ENCODE data around the gene BIRC2. TPM values are rescaled to one million over a fixed set of nuclear protein-coding genes. Genes with fewer than 3 reads are reported as not detected.

Gene BIRC2
- polyA plus RNA-seq, 2 donors: 11.1 to 17.5 TPM

DNA sequence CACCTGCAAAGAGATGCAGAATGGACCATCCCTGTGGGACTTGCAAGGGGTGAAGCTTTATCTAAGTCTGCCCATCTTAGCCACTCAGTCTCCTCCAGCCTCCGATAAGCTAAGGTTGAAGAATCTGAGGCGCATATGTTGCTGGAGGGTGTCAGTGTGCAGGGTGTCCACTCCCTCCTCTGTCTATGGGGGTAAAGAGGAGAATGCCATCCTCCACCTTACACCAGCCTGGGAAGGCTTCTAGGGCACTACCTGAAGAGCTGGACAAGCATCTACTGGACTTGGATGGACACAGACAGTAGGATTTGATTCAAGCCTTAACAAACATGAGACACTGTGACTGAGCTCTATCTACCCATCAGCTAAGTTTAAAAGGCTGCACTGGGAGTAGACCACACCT is 59.1 kb downstream of the BIRC2 start:
- Histone ChIP-seq H3K27me3 (ENCODE audit: control insufficient read depth in 1 of 2, insufficient read depth in 2 of 2, low read length in 2 of 2) (no peaks in the 10 kb centered on the region), H3K9me3 (ENCODE audit: control insufficient read depth in 2 of 2, insufficient read depth in 1 of 2, low read depth in 1 of 2, low read length in 1 of 2) (no peaks in the 10 kb centered on the region), H3K4me1 (ENCODE audit: control insufficient read depth in 2 of 2, insufficient read depth in 2 of 2, low read length in 1 of 2) (no peaks in the 10 kb centered on the region), H3K4me3 (ENCODE audit: low read depth in 1 of 2, low read length in 2 of 2) (no peak overlapping the region), H3K36me3 (ENCODE audit: control insufficient read depth in 2 of 2, insufficient read depth in 2 of 2, low read length in 1 of 2) (peaks cover 0 to 2% of the 10 kb centered on the region in 2 donors), H3K27ac (ENCODE audit: low read depth in 2 of 2, low read length in 1 of 2) (no peak overlapping the region)
- 95% methylated on average over 2 of the region's 2 CpGs for WGBS, 2 donors

DNA sequence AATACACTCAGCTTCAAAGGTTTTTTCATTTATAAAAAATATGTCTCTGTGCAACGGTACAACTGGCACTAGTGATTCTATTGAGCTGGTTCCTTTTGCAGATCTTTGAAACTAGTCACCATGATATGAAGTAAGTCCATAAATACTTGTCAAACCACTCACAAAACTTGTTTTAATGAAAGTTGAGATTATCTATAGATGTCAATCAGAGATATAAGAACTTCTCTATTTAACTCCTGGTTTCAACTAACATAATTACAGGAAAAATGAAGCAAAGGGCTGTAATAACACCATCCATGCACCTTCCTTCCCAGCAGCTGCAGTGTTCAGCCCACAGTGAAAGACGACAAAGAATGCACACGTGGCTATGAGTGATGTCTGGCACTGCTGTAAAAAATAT is 60.9 kb downstream of the BIRC2 start:
- Histone ChIP-seq H3K4me1 (ENCODE audit: control insufficient read depth in 2 of 2, insufficient read depth in 2 of 2, low read length in 1 of 2) (no peaks in the 10 kb centered on the region), H3K27ac (ENCODE audit: low read depth in 2 of 2, low read length in 1 of 2) (no peak overlapping the region), H3K9me3 (ENCODE audit: control insufficient read depth in 2 of 2, insufficient read depth in 1 of 2, low read depth in 1 of 2, low read length in 1 of 2) (no peaks in the 10 kb centered on the region), H3K27me3 (ENCODE audit: control insufficient read depth in 1 of 2, insufficient read depth in 2 of 2, low read length in 2 of 2) (no peaks in the 10 kb centered on the region), H3K36me3 (ENCODE audit: control insufficient read depth in 2 of 2, insufficient read depth in 2 of 2, low read length in 1 of 2) (no peaks in the 10 kb centered on the region), H3K4me3 (ENCODE audit: low read depth in 1 of 2, low read length in 2 of 2) (no peak overlapping the region)
- WGBS, 2 donors: 53 to 71% methylated on average over 3 of the region's 3 CpGs

DNA sequence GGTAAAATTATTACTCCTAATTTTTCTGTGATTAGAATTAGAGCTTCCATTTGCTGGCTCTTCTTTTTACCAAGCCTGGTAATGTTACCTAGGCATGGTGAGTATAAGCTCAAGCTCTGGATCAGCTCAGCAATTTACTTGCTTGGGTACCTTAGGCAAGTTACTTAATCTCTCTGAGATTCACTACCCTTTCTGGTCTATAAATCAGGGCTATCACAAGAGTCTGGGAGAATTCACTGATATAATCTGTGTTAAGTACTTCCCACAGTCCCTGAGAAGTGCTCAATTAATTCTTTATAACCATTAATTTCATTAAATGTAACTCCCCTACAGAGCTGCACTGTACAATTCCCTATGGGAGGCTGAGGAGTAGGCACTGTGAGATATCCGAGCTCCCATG is 61.3 kb downstream of the BIRC2 start:
- Histone ChIP-seq H3K9me3 (ENCODE audit: control insufficient read depth in 2 of 2, insufficient read depth in 1 of 2, low read depth in 1 of 2, low read length in 1 of 2) (no peaks in the 10 kb centered on the region), H3K4me3 (ENCODE audit: low read depth in 1 of 2, low read length in 2 of 2) (no peak overlapping the region), H3K27ac (ENCODE audit: low read depth in 2 of 2, low read length in 1 of 2) (no peak overlapping the region), H3K27me3 (ENCODE audit: control insufficient read depth in 1 of 2, insufficient read depth in 2 of 2, low read length in 2 of 2) (no peaks in the 10 kb centered on the region), H3K36me3 (ENCODE audit: control insufficient read depth in 2 of 2, insufficient read depth in 2 of 2, low read length in 1 of 2) (peaks cover 0 to 2% of the 10 kb centered on the region in 2 donors), H3K4me1 (ENCODE audit: control insufficient read depth in 2 of 2, insufficient read depth in 2 of 2, low read length in 1 of 2) (peaks cover 0 to 2% of the 10 kb centered on the region in 2 donors)
- 82 to 89% methylated on average over 1 of the region's 1 CpG for WGBS, 2 donors

DNA sequence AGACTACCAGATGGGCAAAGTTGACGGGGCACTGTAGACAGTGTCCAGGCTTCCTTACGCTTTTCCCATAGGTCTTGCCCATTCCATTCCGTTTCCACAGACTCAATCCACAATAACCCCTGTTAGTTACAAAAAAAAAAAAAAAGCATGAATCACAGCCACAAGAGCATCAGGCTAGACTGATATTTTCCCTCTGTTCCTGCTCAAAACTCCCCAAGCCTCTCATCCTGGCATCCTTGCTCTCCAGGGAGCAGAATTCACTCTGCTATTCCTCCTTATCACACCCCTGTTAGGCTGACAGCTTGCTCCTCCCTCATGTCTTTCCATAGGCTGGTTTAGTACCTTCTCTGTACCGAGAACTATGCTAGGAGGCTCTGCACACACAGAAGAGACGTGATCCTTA is 63.4 kb downstream of the BIRC2 start:
- peaks cover 0 to 3% of the 10 kb centered on the region in 2 donors for H3K4me1 ChIP-seq (ENCODE audit: control insufficient read depth in 2 of 2, insufficient read depth in 2 of 2, low read length in 1 of 2)
- H3K27me3 ChIP-seq (ENCODE audit: control insufficient read depth in 1 of 2, insufficient read depth in 2 of 2, low read length in 2 of 2): no peaks in the 10 kb centered on the region
- H3K4me3 ChIP-seq (ENCODE audit: low read depth in 1 of 2, low read length in 2 of 2): no peak overlapping the region
- no peaks in the 10 kb centered on the region for H3K9me3 ChIP-seq (ENCODE audit: control insufficient read depth in 2 of 2, insufficient read depth in 1 of 2, low read depth in 1 of 2, low read length in 1 of 2)
- H3K36me3 ChIP-seq (ENCODE audit: control insufficient read depth in 2 of 2, insufficient read depth in 2 of 2, low read length in 1 of 2): peaks cover 0 to 2% of the 10 kb centered on the region in 2 donors
- 76 to 90% methylated on average over 5 of the region's 5 CpGs for WGBS, 2 donors
- H3K27ac ChIP-seq (ENCODE audit: low read depth in 2 of 2, low read length in 1 of 2): no peak overlapping the region

DNA sequence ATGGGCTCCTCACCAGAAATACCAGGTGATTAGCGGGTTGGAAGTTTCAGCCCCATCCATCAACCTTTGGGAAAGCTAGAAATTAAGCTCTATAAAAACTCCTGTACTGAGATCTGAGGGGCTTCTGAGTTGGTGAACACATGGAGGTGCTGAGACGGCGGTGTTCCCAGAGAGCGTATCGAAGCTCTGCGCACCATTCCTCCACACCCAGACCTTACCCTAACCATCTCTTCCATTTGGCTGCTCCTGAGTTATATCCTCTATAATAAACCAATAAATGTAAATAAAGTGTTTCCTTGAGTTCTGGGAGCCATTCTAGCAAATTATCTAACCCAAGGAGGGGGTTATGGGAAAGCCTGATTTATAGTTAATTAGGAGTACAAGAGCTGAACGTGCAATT is 64.1 kb downstream of the BIRC2 start:
- Histone ChIP-seq H3K27me3 (ENCODE audit: control insufficient read depth in 1 of 2, insufficient read depth in 2 of 2, low read length in 2 of 2) (no peaks in the 10 kb centered on the region), H3K4me1 (ENCODE audit: control insufficient read depth in 2 of 2, insufficient read depth in 2 of 2, low read length in 1 of 2) (peaks cover 0 to 3% of the 10 kb centered on the region in 2 donors), H3K36me3 (ENCODE audit: control insufficient read depth in 2 of 2, insufficient read depth in 2 of 2, low read length in 1 of 2) (peaks cover 0 to 2% of the 10 kb centered on the region in 2 donors), H3K9me3 (ENCODE audit: control insufficient read depth in 2 of 2, insufficient read depth in 1 of 2, low read depth in 1 of 2, low read length in 1 of 2) (no peaks in the 10 kb centered on the region), H3K27ac (ENCODE audit: low read depth in 2 of 2, low read length in 1 of 2) (no peak overlapping the region), H3K4me3 (ENCODE audit: low read depth in 1 of 2, low read length in 2 of 2) (no peak overlapping the region)
- WGBS, 2 donors: 96 to 98% methylated on average over 7 of the region's 7 CpGs

DNA sequence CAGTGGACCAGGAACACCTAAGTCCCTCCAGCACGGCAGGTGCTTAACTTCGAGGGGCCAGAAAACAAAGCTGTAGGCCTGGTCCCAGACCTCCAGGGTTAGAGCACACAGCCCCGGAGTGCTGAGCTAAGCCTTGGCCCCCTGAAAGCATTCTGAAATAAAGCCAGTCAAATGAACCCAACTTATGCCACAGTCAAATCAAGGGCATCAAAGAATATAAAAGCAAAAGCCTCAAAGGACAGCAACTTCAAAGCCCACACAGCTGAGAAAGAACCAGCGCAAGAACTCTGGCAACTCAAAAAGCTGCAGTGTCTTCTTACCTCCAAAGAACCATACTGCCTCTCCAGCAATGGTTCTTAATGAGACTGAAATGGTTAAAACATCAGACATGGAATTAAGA is 66.5 kb downstream of the BIRC2 start:
- Histone ChIP-seq H3K9me3 (ENCODE audit: control insufficient read depth in 2 of 2, insufficient read depth in 1 of 2, low read depth in 1 of 2, low read length in 1 of 2) (no peaks in the 10 kb centered on the region), H3K4me1 (ENCODE audit: control insufficient read depth in 2 of 2, insufficient read depth in 2 of 2, low read length in 1 of 2) (peaks cover 0 to 3% of the 10 kb centered on the region in 2 donors), H3K27me3 (ENCODE audit: control insufficient read depth in 1 of 2, insufficient read depth in 2 of 2, low read length in 2 of 2) (no peaks in the 10 kb centered on the region), H3K36me3 (ENCODE audit: control insufficient read depth in 2 of 2, insufficient read depth in 2 of 2, low read length in 1 of 2) (peaks cover 0 to 2% of the 10 kb centered on the region in 2 donors), H3K4me3 (ENCODE audit: low read depth in 1 of 2, low read length in 2 of 2) (no peak overlapping the region), H3K27ac (ENCODE audit: low read depth in 2 of 2, low read length in 1 of 2) (no peak overlapping the region)
- 94 to 98% methylated on average over 4 of the region's 4 CpGs for WGBS, 2 donors

DNA sequence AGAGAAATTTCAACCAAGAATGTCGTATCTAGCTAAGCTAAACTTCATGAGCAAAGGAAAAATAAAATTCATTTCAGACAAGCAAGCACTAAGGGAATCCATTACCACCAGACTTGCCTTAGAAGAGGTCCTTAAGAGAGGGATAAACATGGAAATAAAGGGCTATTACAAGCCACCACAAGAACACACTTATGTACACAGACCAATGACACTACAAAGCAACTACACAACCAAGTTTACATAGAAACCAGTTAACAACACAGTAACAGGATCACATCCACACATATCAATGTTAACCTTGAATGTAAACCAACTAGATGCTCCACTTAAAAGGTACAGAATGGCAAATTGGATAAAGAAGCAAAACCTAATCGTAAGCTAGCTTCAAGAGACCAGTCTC is 67.5 kb downstream of the BIRC2 start:
- Histone ChIP-seq H3K9me3 (ENCODE audit: control insufficient read depth in 2 of 2, insufficient read depth in 1 of 2, low read depth in 1 of 2, low read length in 1 of 2) (no peaks in the 10 kb centered on the region), H3K4me1 (ENCODE audit: control insufficient read depth in 2 of 2, insufficient read depth in 2 of 2, low read length in 1 of 2) (peaks cover 0 to 3% of the 10 kb centered on the region in 2 donors), H3K27ac (ENCODE audit: low read depth in 2 of 2, low read length in 1 of 2) (no peak overlapping the region), H3K36me3 (ENCODE audit: control insufficient read depth in 2 of 2, insufficient read depth in 2 of 2, low read length in 1 of 2) (peaks cover 0 to 2% of the 10 kb centered on the region in 2 donors), H3K4me3 (ENCODE audit: low read depth in 1 of 2, low read length in 2 of 2) (no peak overlapping the region), H3K27me3 (ENCODE audit: control insufficient read depth in 1 of 2, insufficient read depth in 2 of 2, low read length in 2 of 2) (no peaks in the 10 kb centered on the region)
- 95 to 100% methylated on average over 2 of the region's 2 CpGs for WGBS, 2 donors

DNA sequence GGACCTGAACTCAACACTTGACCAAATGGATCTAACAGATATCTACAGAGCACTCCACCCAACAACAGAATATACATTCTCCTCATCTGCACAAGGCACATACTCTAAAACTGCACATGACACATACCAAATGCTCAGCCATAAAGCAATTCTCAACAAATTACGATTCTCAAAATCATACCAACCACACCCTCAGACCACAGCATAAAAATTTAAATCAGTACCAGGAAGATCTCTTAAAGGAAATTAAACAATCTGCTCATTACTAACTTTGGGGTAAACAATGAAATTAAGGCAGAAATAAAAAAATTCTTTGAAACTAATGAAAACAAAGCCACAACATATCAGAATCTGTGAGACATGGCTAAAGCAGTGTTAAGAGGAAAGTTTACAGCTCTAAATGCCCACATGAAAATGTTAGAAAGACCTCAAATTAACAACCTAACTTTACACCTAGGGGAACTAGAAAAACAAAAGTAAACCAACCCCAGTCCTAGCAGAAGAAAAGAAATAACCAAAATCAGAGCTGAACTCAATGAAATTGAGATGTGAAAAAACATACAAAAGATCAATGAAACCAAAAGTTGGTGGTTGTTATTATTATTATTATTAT is 68.4 kb downstream of the BIRC2 start:
- H3K9me3 ChIP-seq (ENCODE audit: control insufficient read depth in 2 of 2, insufficient read depth in 1 of 2, low read depth in 1 of 2, low read length in 1 of 2): no peaks in the 10 kb centered on the region
- no peak overlapping the region for H3K4me3 ChIP-seq (ENCODE audit: low read depth in 1 of 2, low read length in 2 of 2)
- H3K27me3 ChIP-seq (ENCODE audit: control insufficient read depth in 1 of 2, insufficient read depth in 2 of 2, low read length in 2 of 2): no peaks in the 10 kb centered on the region
- H3K36me3 ChIP-seq (ENCODE audit: control insufficient read depth in 2 of 2, insufficient read depth in 2 of 2, low read length in 1 of 2): peaks cover 0 to 2% of the 10 kb centered on the region in 2 donors
- H3K4me1 ChIP-seq (ENCODE audit: control insufficient read depth in 2 of 2, insufficient read depth in 2 of 2, low read length in 1 of 2): peaks cover 0 to 3% of the 10 kb centered on the region in 2 donors
- 61 to 80% methylated on average over 1 of the region's 1 CpG for WGBS, 2 donors
- no peak overlapping the region for H3K27ac ChIP-seq (ENCODE audit: low read depth in 2 of 2, low read length in 1 of 2)

DNA sequence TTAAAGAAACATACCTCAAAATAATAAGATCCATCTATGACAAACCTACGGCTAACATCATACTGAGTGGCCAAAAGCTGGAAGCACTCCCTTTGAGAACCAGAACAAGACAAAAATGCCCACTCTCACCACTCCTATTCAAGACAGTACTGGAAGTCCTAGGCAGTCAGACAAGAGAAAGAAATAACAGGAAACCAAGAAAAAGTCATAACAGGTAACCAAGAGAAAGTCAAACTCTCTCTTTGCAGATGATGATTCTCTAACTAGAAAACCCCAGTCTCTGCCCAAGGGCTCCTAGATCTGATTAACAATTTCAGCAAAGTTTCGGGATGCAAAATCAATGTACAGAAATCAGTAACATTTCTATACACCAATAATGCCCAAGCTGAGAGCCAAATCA is 70.0 kb downstream of the BIRC2 start:
- Histone ChIP-seq H3K27me3 (ENCODE audit: control insufficient read depth in 1 of 2, insufficient read depth in 2 of 2, low read length in 2 of 2) (no peaks in the 10 kb centered on the region), H3K27ac (ENCODE audit: low read depth in 2 of 2, low read length in 1 of 2) (no peak overlapping the region), H3K36me3 (ENCODE audit: control insufficient read depth in 2 of 2, insufficient read depth in 2 of 2, low read length in 1 of 2) (peaks cover 0 to 5% of the 10 kb centered on the region in 2 donors), H3K9me3 (ENCODE audit: control insufficient read depth in 2 of 2, insufficient read depth in 1 of 2, low read depth in 1 of 2, low read length in 1 of 2) (no peaks in the 10 kb centered on the region), H3K4me3 (ENCODE audit: low read depth in 1 of 2, low read length in 2 of 2) (no peak overlapping the region), H3K4me1 (ENCODE audit: control insufficient read depth in 2 of 2, insufficient read depth in 2 of 2, low read length in 1 of 2) (peaks cover 0 to 3% of the 10 kb centered on the region in 2 donors)
- 87% methylated on average over 2 of the region's 2 CpGs for WGBS, 2 donors

DNA sequence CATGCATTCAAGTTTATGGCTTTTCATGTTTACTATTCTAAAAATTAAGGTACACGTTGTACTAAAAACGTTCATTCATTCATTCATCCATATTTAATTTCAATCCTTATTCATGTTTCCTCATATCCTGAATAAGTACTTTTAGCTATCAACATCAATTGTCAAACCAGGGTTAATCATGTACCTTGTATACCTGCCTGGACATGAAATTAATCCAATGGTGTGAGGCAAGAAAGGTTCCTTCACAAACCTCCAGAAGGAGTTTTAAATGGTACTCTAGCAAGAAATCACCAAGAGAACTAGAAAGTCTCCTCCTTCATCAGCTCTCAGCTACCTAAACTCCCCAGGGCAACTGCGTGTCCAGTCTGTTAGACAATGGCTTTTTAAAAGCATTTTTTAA is 72.2 kb downstream of the BIRC2 start:
- H3K27me3 ChIP-seq (ENCODE audit: control insufficient read depth in 1 of 2, insufficient read depth in 2 of 2, low read length in 2 of 2): no peaks in the 10 kb centered on the region
- 59% methylated on average over 3 of the region's 3 CpGs for WGBS, 2 donors
- H3K4me3 ChIP-seq (ENCODE audit: low read depth in 1 of 2, low read length in 2 of 2): no peak overlapping the region
- H3K27ac ChIP-seq (ENCODE audit: low read depth in 2 of 2, low read length in 1 of 2): no peak overlapping the region
- H3K9me3 ChIP-seq (ENCODE audit: control insufficient read depth in 2 of 2, insufficient read depth in 1 of 2, low read depth in 1 of 2, low read length in 1 of 2): no peaks in the 10 kb centered on the region
- peaks cover 0 to 3% of the 10 kb centered on the region in 2 donors for H3K36me3 ChIP-seq (ENCODE audit: control insufficient read depth in 2 of 2, insufficient read depth in 2 of 2, low read length in 1 of 2)
- H3K4me1 ChIP-seq (ENCODE audit: control insufficient read depth in 2 of 2, insufficient read depth in 2 of 2, low read length in 1 of 2): no peaks in the 10 kb centered on the region

Data from esophagus (tissue), 2 donors.